ENCODE results near the gene DYNLT2B. TPM values are rescaled to one million over a fixed set of nuclear protein-coding genes. Genes with fewer than 3 reads are reported as not detected.
"Not testable (repeated sequence)": the region's sequence is repeated elsewhere in the genome, so short reads cannot be mapped to it uniquely, and the experiment has no call there.

DYNLT2B gene
- total RNA-seq, 1 donor from 2014 or later = 18.5 TPM

GRCh38 chr3:196254376-196255283, 63.4 kb downstream of the DYNLT2B start:
- H3K27ac Mint-ChIP-seq = no peak overlapping the region
- no peaks in the 10 kb centered on the region for H3K4me1 Mint-ChIP-seq
- no peak for DNase-seq (ENCODE audit: low spot score in 2 of 2, unreplicated experiment in 2 of 2)
- no peaks in the 10 kb centered on the region for H3K9me3 Mint-ChIP-seq
- no peaks in the 10 kb centered on the region for H3K27me3 Mint-ChIP-seq (ENCODE audit: low read depth)
- no peak for TF ChIP-seq CTCF (IDR thresholded peaks at IDR 0.05; ENCODE audit: unreplicated experiment)
- H3K4me3 Mint-ChIP-seq = no peak overlapping the region
- H3K36me3 Mint-ChIP-seq = peaks cover 15% of the 10 kb centered on the region

DNA sequence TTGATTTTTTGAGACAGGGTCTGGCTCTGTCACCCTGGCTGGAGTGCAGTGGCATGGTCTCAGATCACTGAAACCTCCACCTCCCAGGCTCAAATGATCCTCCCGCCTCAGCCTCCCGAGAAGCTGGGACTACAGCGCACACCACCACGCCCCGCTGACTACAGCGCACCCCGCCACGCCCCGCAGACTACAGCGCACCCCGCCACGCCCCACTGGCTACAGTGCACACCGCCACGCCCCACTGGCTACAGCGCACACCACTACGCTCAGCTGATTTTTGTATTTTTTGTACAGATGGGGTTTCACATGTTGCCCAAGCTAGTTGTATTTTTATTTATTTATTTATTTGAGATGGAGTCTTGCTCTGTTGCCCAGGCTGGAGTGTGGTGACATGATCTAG, 66.1 kb downstream of the DYNLT2B start:
- H3K27ac Mint-ChIP-seq = no peak overlapping the region

GRCh38 chr3:196246612-196247308, 71.3 kb downstream of the DYNLT2B start:
- no peaks in the 10 kb centered on the region for H3K9me3 Mint-ChIP-seq
- no peak for DNase-seq (ENCODE audit: low spot score in 2 of 2, unreplicated experiment in 2 of 2)
- peaks cover 43% of the 10 kb centered on the region for H3K36me3 Mint-ChIP-seq
- H3K27me3 Mint-ChIP-seq (ENCODE audit: low read depth) = no peaks in the 10 kb centered on the region
- no peaks in the 10 kb centered on the region for H3K4me1 Mint-ChIP-seq
- no peak overlapping the region for H3K4me3 Mint-ChIP-seq
- no peak overlapping the region for H3K27ac Mint-ChIP-seq
- no peak for TF ChIP-seq CTCF (IDR thresholded peaks at IDR 0.05; ENCODE audit: unreplicated experiment)

More for the DNA sequence above, 66.1 kb downstream of the DYNLT2B start:
- Mint-ChIP-seq H3K4me3 (no peak overlapping the region), H3K4me1 (no peaks in the 10 kb centered on the region), H3K36me3 (peaks cover 20% of the 10 kb centered on the region), H3K27me3 (ENCODE audit: low read depth) (no peaks in the 10 kb centered on the region), H3K9me3 (no peaks in the 10 kb centered on the region)
- TF ChIP-seq CTCF (IDR thresholded peaks at IDR 0.05; ENCODE audit: unreplicated experiment) = no peak
- no peak for DNase-seq (ENCODE audit: low spot score in 2 of 2, unreplicated experiment in 2 of 2)

GRCh38 chr3:196244166-196244565, 73.9 kb downstream of the DYNLT2B start:
- H3K36me3 Mint-ChIP-seq = peaks cover 45% of the 10 kb centered on the region
- H3K27me3 Mint-ChIP-seq (ENCODE audit: low read depth); H3K9me3 Mint-ChIP-seq; H3K27ac Mint-ChIP-seq; H3K4me3 Mint-ChIP-seq; H3K4me1 Mint-ChIP-seq; DNase-seq (ENCODE audit: low spot score in 2 of 2, unreplicated experiment in 2 of 2): not testable (repeated sequence)

DNA sequence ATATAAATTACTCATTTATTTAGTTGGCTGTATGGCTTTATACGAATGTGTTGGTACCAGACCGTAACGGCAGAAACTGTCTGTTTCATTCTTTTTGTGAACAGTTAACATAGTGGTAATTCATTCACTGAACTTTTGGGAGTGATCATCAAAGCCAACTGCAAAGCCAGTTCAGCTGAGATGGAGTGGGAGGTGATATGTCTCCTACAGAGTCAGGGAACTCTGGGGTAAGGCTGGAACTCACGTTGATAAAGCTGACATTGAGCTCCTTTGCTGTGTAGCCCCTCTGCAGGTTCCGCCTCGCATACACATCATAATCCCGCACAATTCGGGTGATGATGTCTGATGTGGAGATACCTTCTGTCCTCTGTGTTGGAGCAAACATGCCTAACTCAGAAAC, 76.3 kb downstream of the DYNLT2B start:
- Mint-ChIP-seq H3K27ac (no peak overlapping the region), H3K27me3 (ENCODE audit: low read depth) (no peaks in the 10 kb centered on the region), H3K36me3 (peaks cover 61% of the 10 kb centered on the region), H3K9me3 (no peaks in the 10 kb centered on the region), H3K4me3 (no peak overlapping the region), H3K4me1 (no peaks in the 10 kb centered on the region)
- no peak for DNase-seq (ENCODE audit: low spot score in 2 of 2, unreplicated experiment in 2 of 2)
- TF ChIP-seq CTCF (IDR thresholded peaks at IDR 0.05; ENCODE audit: unreplicated experiment) = no peak

Other genes with a start within 250 kb of the DYNLT2B start
- gene TFRC, start 236.2 kb downstream of the DYNLT2B start, total RNA-seq = 119 to 123 TPM (median 123 TPM) in 3 replicates
- gene ZDHHC19, start 106.8 kb downstream of the DYNLT2B start, total RNA-seq = 0.31 to 0.34 TPM in 2 of 3 replicates, not detected in the other
- gene SLC51A, start 101.7 kb downstream of the DYNLT2B start, total RNA-seq = 0.57 to 0.80 TPM in 2 of 3 replicates, not detected in the other
- gene PCYT1A, start 30.5 kb downstream of the DYNLT2B start, total RNA-seq = 37.3 to 40.0 TPM (median 38.8 TPM) in 3 replicates
- not detected in 3 replicates for gene TM4SF19, start 20.1 kb upstream of the DYNLT2B start, total RNA-seq
- gene UBXN7, start 114.2 kb upstream of the DYNLT2B start, total RNA-seq = 109 to 110 TPM (median 110 TPM) in 3 replicates
- 19.5 to 21.3 TPM (median 21.0 TPM) in 3 replicates for gene RNF168, start 185.5 kb upstream of the DYNLT2B start, total RNA-seq
- not detected in 3 replicates for gene SMCO1, start 197.1 kb upstream of the DYNLT2B start, total RNA-seq

Measured in mesothelial cell of epicardium (in vitro differentiated cells).